GM18505 (cell line): ENCODE data around the gene OR2Z1.

Experiments used
- ATAC-seq: cut with Tn5 transposase; IDR thresholded peaks from one replicate; pipeline ENCODE4 v1.9.1; 2021; ENCODE audit not compliant: unreplicated experiment
- POLR2A ChIP-seq: IDR thresholded peaks from 4 replicates; pipeline ENCODE4 v1.6.1; 2011; ENCODE audit warnings: borderline replicate concordance; ENCODE audit not compliant: insufficient read depth, insufficient read length; ENCODE audit errors: extremely low read depth

The OR2Z1 gene, protein sequence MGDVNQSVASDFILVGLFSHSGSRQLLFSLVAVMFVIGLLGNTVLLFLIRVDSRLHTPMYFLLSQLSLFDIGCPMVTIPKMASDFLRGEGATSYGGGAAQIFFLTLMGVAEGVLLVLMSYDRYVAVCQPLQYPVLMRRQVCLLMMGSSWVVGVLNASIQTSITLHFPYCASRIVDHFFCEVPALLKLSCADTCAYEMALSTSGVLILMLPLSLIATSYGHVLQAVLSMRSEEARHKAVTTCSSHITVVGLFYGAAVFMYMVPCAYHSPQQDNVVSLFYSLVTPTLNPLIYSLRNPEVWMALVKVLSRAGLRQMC

DNA sequence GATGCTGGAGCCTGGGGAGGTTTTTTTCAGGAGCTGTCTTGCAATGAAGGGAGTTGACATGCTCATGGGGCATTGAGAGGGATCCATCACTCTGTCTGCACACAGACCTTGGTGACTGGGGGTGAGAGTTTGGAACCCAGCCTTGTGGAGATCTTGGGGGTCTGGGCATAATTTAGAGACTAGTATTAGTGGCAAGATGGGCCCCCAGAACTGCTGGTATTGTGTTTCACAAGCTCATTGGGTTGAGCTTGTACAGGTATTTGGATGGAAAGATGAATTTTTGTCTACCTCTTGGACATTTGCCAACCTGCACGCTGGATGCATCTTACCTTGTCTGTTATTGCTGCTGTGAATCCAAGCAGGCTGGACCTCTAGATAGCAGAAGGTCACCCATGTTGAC, at the start of gene OR2Z1:
OR2Z1 (plus strand) TSS at position 301 of the 400 bp plus-strand sequence. CDS start 9,395 bp downstream, outside the sequence.
- no peak for ATAC-seq
- TF ChIP-seq POLR2A: no peak

DNA sequence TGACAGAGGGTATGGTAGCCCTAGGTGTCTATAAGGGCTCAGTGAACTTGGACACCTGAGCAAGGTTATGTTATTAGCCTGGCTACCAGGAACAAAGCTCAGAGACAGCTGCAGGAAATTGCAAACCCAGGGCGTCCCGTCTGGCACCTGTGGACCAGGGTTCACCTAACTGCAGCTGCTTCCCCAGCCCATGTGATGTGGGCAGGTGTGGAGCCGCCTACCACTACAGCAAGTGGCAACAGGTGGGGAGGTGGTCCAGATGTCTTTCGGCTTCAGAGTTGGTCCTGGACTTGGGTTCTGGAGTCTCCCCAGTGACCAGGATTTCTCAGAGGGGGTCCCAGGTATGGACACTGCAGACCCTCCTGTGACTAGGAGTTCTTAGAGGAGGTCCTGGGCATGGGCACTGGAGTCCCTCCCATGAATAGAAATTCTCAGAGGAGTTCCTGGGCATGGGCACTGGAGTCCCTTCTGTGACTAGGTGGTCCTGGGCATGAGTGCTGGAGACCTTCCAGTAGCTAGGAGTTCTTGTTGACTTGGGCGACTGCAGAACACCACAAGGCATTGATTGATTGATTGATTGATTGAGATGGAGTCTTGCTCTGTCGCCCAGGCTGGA, 48.0 kb upstream of the OR2Z1 start:
- no peak for TF ChIP-seq POLR2A
- no peak for ATAC-seq

DNA sequence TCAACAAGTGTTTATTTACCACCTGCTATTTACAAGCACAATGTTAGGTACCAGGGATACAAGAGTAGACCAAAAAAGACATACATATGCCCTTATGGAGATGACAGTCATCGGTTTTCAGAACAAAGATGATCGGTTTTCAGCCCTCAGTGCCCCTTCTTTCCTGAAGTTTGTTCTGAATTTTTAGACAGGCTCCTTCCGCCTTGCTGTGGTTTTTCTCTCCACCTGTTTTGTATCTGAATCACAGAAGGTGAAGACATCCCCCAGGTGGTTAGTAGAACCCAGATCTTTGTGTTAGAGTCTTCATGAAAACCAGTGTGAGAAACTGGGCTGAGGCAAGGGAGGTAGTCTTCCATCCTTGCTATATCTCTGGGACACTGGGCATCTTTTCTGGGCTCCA, 46.4 kb upstream of the OR2Z1 start:
- TF ChIP-seq POLR2A: no peak
- ATAC-seq: no peak

DNA sequence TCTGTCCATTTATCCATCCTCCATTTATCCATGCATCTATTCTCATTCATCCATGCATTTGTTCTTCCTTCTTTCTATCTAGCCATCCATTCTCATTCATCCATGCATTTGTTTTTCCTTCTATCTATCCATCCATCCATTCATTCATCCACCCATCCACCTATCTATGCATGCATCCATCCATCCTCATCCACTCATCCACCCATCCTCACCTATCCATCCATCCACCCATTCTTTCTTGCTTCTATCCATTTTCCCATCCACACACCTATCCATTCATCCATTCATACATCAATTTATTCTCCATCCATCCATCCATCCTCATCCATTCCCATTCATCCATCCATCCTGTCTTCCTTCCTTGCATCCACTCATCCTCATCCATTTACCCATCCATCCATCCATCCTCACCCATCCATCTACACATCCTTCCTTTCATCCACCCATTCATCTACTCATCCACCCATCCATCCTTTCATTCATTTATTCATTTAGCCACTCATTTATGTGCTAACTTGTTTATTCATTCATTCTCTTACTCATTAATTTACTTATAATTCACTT, 43.1 kb upstream of the OR2Z1 start:
- no peak for TF ChIP-seq POLR2A
- ATAC-seq: no peak

DNA sequence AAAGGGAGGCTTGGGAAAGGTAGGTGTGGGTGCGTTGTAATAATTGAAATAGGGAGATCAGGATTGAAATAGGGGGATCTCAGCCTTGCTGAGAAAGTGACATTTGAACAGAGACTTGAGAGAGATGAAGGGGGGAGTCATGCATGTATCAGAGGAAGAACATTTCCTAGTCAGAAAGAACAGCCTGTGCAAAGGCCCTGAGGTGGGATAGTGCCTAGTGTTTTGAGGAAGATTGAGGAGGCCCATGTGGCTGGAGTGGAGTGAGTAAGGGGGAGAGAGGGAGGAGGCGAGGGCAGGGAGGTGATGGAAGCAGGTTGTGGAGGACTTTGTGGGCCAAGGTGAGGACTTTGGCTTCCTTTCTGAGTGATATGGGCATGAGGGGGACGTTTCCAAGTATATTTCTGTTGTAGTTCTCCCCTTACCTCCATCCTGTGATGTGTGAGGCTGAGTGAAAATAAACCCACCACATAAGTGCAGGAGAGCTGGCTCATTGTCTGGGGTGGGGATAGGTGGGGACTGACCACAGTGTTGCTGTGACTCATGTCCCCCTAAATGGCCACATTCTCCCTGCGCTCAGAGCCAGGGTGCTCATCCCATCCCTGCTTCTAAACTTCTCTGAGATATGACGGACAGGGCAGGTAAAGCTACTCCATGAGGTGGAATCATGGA, 40.6 kb upstream of the OR2Z1 start:
- no peak for TF ChIP-seq POLR2A
- ATAC-seq: no peak

DNA sequence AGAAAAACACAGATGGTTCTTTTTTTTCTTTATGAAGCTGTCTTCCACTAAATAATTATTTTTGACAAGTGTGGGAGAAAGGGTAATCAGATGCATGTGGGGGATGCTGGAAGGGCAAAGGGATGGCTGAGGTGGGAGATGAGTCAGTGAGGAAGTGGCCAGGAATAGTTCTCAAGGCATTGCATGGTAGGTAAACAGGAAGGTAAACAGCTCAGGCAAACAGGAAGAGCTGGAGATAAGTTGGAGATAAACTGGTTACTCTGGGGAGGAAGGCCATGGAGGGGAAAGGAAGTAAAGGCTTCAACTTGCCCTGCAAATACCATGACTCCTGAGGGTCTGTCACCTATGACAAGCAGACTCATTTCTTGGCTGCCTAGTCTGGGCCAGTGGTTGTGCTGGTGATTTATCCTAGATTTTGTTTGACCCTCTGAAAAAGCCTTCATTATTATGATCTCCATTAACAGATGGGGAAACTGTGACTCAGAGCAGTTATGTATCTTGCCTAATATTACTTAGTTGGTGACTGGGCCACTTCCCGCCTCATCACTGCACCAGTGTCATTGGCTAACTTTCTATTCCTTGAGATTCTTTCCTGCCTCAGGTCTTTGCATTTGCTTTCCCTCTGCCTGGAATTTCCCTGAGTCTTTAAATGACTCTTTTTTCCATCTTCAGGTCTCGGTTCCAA, 39.9 kb upstream of the OR2Z1 start:
- no peak for ATAC-seq
- no peak for TF ChIP-seq POLR2A

DNA sequence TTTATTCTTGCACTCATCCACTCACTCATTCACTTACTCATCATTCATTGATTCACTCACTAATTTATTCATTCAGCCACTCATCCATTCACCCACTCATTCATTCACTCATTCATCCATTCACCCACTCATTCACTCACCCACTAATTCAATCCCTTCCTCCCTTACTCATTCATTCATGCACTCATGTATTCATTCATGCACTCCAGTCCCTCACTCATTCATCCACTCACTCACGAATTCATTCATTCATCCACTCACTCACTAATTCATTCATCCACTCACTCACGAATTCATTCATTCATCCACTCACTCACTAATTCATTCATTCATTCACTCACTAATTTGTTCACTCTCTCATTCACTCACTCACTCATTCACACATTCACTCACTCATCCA, 39.0 kb upstream of the OR2Z1 start:
- ATAC-seq: no peak
- no peak for TF ChIP-seq POLR2A

DNA sequence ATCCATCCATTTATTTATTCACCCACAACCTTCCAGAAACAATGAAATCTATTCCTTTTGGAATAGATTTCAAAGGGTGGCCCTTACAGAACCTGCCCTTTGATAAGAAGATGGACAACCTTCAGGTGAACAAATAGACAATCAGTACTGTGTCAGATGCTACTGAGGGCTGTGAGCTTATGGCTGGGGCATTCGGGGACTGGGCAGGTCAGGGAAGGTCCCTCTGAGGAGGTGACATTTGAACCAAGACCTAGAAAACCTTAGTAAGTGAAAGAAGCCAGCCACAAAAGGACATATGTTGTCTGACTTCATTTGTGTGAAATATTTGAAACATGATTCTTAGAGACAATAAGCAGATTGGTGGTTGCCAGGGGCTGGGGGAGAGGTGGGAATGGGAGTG, 38.5 kb upstream of the OR2Z1 start:
- no peak for TF ChIP-seq POLR2A

DNA sequence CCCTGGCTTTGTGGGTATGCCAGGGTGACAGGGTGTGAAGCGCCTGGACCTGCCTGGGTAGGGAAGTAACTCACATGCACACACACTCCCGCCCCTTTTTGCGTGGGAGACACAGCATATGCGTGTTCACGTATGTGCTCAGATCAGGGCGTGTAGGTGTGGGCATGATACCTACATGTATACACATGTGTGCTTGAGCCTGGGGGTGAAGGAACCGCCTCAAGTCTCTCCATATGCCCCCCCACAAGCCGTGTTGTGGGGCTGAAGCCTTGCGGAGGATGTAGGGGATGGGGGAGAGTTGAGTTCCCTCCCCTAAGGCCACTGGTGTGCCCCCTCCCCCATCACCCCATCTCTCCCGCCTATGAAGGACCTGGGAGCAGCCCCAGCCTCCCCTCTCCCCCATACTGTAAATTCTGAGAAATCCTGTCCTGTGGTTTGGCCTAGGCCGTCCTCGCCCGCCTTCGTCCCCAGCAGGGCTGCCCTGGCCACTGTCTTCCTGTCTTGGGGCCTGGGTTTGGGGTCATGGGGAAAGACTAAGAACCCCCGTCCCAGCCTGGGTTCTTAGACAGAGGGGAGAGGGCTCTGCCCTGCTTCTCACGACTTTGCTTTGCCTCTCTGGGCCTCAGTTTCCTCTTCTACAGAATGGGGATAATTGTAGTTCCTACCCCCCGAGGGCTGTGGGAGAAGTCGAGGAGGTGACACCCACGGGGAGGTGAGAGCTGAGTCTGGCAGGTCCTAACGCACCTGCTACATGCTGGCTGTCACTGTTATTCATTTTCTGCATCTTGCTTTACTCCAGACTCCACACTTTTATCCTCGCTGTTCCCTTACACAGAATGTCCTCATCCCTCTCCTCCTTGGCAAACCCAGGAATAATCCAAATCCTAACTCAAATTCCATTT, 37.2 kb upstream of the OR2Z1 start:
- TF ChIP-seq POLR2A: no peak
- no peak for ATAC-seq

More for the DNA sequence above, 38.5 kb upstream of the OR2Z1 start:
- ATAC-seq: no peak

DNA sequence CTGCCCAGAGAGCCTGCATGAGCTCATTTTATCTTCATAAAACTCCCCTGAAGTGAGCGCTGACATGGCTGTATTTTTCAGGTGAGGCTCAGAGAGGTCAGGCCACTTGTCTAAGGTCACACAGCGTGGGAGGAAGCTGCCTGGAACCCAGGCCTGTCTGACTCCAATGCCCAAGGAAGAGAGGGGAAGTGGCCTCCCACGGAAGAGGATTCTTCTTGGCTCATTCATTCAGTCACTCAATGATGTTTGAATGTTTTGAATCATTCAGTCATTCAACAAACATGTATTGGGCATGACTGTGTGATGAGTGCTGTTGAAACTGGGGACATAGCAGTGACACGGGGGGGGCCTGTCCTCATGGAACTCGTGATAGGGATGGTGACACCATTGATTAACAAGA, 34.9 kb upstream of the OR2Z1 start:
- no peak for ATAC-seq

DNA sequence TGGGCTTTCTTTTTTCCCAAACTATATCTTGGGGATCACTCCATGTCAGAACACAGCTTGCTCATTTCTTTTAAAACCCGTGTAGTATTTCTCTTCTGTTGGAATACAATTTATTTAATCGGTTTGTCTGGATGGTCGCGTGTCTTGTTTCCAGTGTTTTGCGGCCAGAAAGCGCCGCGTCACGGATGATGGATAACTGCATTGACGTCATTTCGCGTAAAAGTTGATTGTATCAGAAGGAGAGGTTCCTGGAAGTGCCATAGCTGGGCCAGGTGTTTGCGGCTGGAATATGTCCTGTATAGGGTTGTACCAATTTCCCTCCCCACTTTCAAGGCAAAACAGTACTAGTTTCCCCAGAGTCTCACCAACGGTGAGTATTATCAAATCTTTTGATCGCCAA, 32.5 kb upstream of the OR2Z1 start:
- no peak for TF ChIP-seq POLR2A
- ATAC-seq: no peak

More for the DNA sequence above, 34.9 kb upstream of the OR2Z1 start:
- TF ChIP-seq POLR2A: no peak
